ENCODE results near the gene ZBTB7B.

Gene ZBTB7B

GRCh38 chr1:155002464-155003226, at the start of gene ZBTB7B:
Gene ZBTB7B (plus strand): TSS chr1:155002802. CDS start chr1:155014661, 11,859 bp downstream.
- peak; percentile 62 for DNase-seq (ENCODE audit: low spot score)

GRCh38 chr1:154953611-154954038, 49.0 kb upstream of the ZBTB7B start:
- DNase-seq (ENCODE audit: low spot score) = no peak

GRCh38 chr1:154954541-154954940, 48.1 kb upstream of the ZBTB7B start:
- DNase-seq (ENCODE audit: low spot score) = no peak

- DNase-seq (ENCODE audit: low spot score) = peak; percentile 67
Measured at GRCh38 chr1:154955039-154955717, 47.4 kb upstream of the ZBTB7B start.

GRCh38 chr1:154955718-154956543, 46.7 kb upstream of the ZBTB7B start, which contains the start of gene PBXIP1:
Gene PBXIP1 (minus strand): TSS chr1:154956099. CDS start chr1:154953721, 2,378 bp downstream.
- peak; percentile 98 for DNase-seq (ENCODE audit: low spot score)

- DNase-seq (ENCODE audit: low spot score) = no peak
Measured at GRCh38 chr1:154956544-154956941, 46.1 kb upstream of the ZBTB7B start.

GRCh38 chr1:154957091-154957657, 45.4 kb upstream of the ZBTB7B start:
- DNase-seq (ENCODE audit: low spot score) = no peak

GRCh38 chr1:154958036-154958435, 44.6 kb upstream of the ZBTB7B start:
- no peak for DNase-seq (ENCODE audit: low spot score)

GRCh38 chr1:154958681-154959425, 43.7 kb upstream of the ZBTB7B start:
- no peak for DNase-seq (ENCODE audit: low spot score)

GRCh38 chr1:154959426-154959780, 43.2 kb upstream of the ZBTB7B start:
- DNase-seq (ENCODE audit: low spot score) = no peak

GRCh38 chr1:154960446-154961136, 42.0 kb upstream of the ZBTB7B start:
- no peak for DNase-seq (ENCODE audit: low spot score)

GRCh38 chr1:154961207-154962155, 41.1 kb upstream of the ZBTB7B start, which contains the start of gene PYGO2:
Gene PYGO2 (minus strand): TSS chr1:154961782. CDS start chr1:154961576, 206 bp downstream.
- peak; percentile 78 for DNase-seq (ENCODE audit: low spot score)

- no peak for DNase-seq (ENCODE audit: low spot score)
Measured at GRCh38 chr1:154962156-154962749, 40.3 kb upstream of the ZBTB7B start.

GRCh38 chr1:154962795-154963330, 39.7 kb upstream of the ZBTB7B start:
- no peak for DNase-seq (ENCODE audit: low spot score)

- no peak for DNase-seq (ENCODE audit: low spot score)
Measured at GRCh38 chr1:154963643-154964042, 39.0 kb upstream of the ZBTB7B start.

GRCh38 chr1:154964359-154964758, 38.2 kb upstream of the ZBTB7B start:
- DNase-seq (ENCODE audit: low spot score) = no peak

- no peak for DNase-seq (ENCODE audit: low spot score)
Measured at GRCh38 chr1:154966111-154966510, 36.5 kb upstream of the ZBTB7B start.

- DNase-seq (ENCODE audit: low spot score) = no peak
Measured at GRCh38 chr1:154967331-154967950, 35.2 kb upstream of the ZBTB7B start.

All from AG08395 (cell line).